Ovary (tissue), 3 donors: ENCODE measurements around the gene PADI6.

Experiments used
- EP300 ChIP-seq: sonication (generic); formaldehyde crosslinking; IDR thresholded peaks from one replicate; pipeline ENCODE4 v1.6.1; 2017; ENCODE audit warnings: antibody characterized with exemption
- POLR2A ChIP-seq: fragments of 450-650 bp; IDR thresholded peaks from one replicate; pipeline ENCODE4 v1.6.1; 2017; ENCODE audit warnings: antibody characterized with exemption, mild to moderate bottlenecking, moderate library complexity
- TF ChIP-seq, protein P1 (sequence below), 3 donors: fragments of 450-650 bp in 2 of 3; fragments of 200-600 bp in 1 of 3; IDR thresholded peaks; one replicate each; pipeline versions ENCODE4 v1.5.1 to v1.8.0; 2016 to 2022; ENCODE audit warnings: antibody characterized with exemption in 3 of 3, mild to moderate bottlenecking in 1 of 3
- donor health status: DM: no; HTN: no; CAD: no.

DNA sequence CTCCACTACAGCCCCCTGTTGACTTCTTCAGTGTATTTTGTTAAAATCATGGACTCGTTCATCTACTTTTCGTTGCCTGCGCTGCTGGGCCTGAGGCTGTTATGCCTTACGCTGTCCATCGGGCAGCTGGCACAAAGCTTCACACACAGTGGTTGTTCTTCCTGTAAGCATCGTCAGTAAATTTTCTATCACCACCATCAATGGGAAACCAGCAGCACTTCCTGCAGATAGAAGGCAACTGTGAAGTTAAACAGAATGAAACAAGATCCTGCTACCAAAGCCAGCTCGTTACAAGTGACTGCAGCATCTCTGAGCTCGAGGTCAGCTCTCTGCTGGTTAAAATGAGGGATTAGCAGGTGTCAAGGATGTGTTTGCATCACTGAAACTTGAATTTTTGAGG is 21.9 kb upstream of the PADI6 start:
- TF ChIP-seq POLR2A = no peak
- TF ChIP-seq, protein P1, sequence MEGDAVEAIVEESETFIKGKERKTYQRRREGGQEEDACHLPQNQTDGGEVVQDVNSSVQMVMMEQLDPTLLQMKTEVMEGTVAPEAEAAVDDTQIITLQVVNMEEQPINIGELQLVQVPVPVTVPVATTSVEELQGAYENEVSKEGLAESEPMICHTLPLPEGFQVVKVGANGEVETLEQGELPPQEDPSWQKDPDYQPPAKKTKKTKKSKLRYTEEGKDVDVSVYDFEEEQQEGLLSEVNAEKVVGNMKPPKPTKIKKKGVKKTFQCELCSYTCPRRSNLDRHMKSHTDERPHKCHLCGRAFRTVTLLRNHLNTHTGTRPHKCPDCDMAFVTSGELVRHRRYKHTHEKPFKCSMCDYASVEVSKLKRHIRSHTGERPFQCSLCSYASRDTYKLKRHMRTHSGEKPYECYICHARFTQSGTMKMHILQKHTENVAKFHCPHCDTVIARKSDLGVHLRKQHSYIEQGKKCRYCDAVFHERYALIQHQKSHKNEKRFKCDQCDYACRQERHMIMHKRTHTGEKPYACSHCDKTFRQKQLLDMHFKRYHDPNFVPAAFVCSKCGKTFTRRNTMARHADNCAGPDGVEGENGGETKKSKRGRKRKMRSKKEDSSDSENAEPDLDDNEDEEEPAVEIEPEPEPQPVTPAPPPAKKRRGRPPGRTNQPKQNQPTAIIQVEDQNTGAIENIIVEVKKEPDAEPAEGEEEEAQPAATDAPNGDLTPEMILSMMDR (IDR thresholded peaks at IDR 0.05) = no peak
- no peak for TF ChIP-seq EP300
